C4-2B (cell line): ENCODE data around the gene PRR16.

ENCODE experiments used
- H3K27ac ChIP-seq: fragments of 450-650 bp; 2 replicates; pipeline ENCODE4 v1.5.1; 2017
- CTCF ChIP-seq: fragments of 450-650 bp; conservative IDR thresholded peaks from 2 replicates; pipeline ENCODE4 v1.5.1; 2017; ENCODE audit warnings: mild to moderate bottlenecking
- ZFX ChIP-seq: fragments of 450-650 bp; IDR thresholded peaks from 2 replicates; pipeline ENCODE4 v1.6.1; 2017

The PRR16 gene

GRCh38 chr5:120545951-120546350 lies 81.9 kb downstream of the PRR16 start:
- TF ChIP-seq ZFX (no peak), CTCF (no peak)
- H3K27ac ChIP-seq = no peak overlapping the region

GRCh38 chr5:120546922-120547321 lies 82.8 kb downstream of the PRR16 start:
- H3K27ac ChIP-seq = no peak overlapping the region
- TF ChIP-seq ZFX = no peak
- TF ChIP-seq CTCF = no peak

GRCh38 chr5:120550358-120550757 lies 86.3 kb downstream of the PRR16 start:
- TF ChIP-seq CTCF (no peak), ZFX (no peak)
- no peak overlapping the region for H3K27ac ChIP-seq

- TF ChIP-seq CTCF = no peak
- no peak for TF ChIP-seq ZFX
Observed at GRCh38 chr5:120552638-120553037, 88.5 kb downstream of the PRR16 start.

GRCh38 chr5:120555345-120555744 lies 91.2 kb downstream of the PRR16 start:
- TF ChIP-seq CTCF (no peak), ZFX (no peak)
- H3K27ac ChIP-seq = no peak overlapping the region

More at GRCh38 chr5:120552638-120553037, 88.5 kb downstream of the PRR16 start:
- H3K27ac ChIP-seq = no peak overlapping the region

GRCh38 chr5:120564013-120564412 lies 99.9 kb downstream of the PRR16 start:
- no peak for TF ChIP-seq ZFX
- TF ChIP-seq CTCF = no peak
- H3K27ac ChIP-seq = no peak overlapping the region

- TF ChIP-seq ZFX = no peak
- TF ChIP-seq CTCF = no peak
- no peak overlapping the region for H3K27ac ChIP-seq
Observed at GRCh38 chr5:120567066-120567465, 103.0 kb downstream of the PRR16 start.
